Measurements from ENCODE around the gene GLI2. TPM values are rescaled to one million over a fixed set of nuclear protein-coding genes. Genes with fewer than 3 reads are reported as not detected.

GLI2 gene
- total and polyA plus RNA-seq, 2 of the 8 experiments (the other 6 are each of a cell fraction or from before 2014, with no cell fraction given): 18.4 to 46.9 TPM

GRCh38 chr2:120701499-120701898, 34.2 kb upstream of the GLI2 start:
- Histone ChIP-seq H2AFZ (ENCODE audit: low read length) (no peak overlapping the region), H3K4me2 (ENCODE audit: insufficient read depth in 1 of 2, low read depth in 2 of 2, low read length in 2 of 2) (no peak overlapping the region), H3K79me2 (ENCODE audit: control insufficient read depth in 1 of 2, insufficient read depth in 2 of 2, low read length in 2 of 2) (no peaks in the 10 kb centered on the region), H4K5ac (ENCODE audit: insufficient read length, low read depth, low read length) (no peak overlapping the region), H3K23ac (ENCODE audit: insufficient read length) (no peak overlapping the region), H4K8ac (ENCODE audit: extremely low read depth, insufficient read depth, low read length) (peak overlapping the region; percentile 41; the same call in 1 of the 2 replicates), H3K9ac (replicated peaks in 1 of 4; ENCODE audit: extremely low read depth in 1 of 4, low read depth in 3 of 4, low read length in 3 of 4) (no peak overlapping the region), H4K91ac (replicated peaks; ENCODE audit: insufficient read length, low read length) (no peak overlapping the region), H3K4me3 (ENCODE audit: extremely low read depth in 1 of 4, insufficient read depth in 2 of 4, low read depth in 3 of 4, low read length in 4 of 4) (no peak overlapping the region), H2BK20ac (ENCODE audit: low read length) (0 out of 2 replicates have a peak overlapping the region, but pooled peaks have one; percentile 6), H3K27me3 (replicated peaks in 1 of 4; ENCODE audit: control insufficient read depth in 3 of 4, extremely low read depth in 1 of 4, insufficient read depth in 3 of 4, low read length in 3 of 4) (peaks cover 0 to 7% (median 3%) of the 10 kb centered on the region in 4 experiments; a peak in 4 of 7 replicates), H2BK15ac (ENCODE audit: low read length) (no peak overlapping the region), H3K56ac (replicated peaks; ENCODE audit: insufficient read length, low read depth, low read length) (no peak overlapping the region), H2BK120ac (replicated peaks; ENCODE audit: low read depth, low read length) (no peak overlapping the region), H3K9me3 (ENCODE audit: insufficient read depth in 2 of 2, low read depth in 1 of 2, low read length in 1 of 2) (no peaks in the 10 kb centered on the region), H3K4ac (replicated peaks; ENCODE audit: insufficient read length, low read depth, low read length) (no peak overlapping the region), H3K18ac (ENCODE audit: extremely low read depth, low read length) (no peak overlapping the region), H3K79me1 (ENCODE audit: low read depth, low read length) (no peaks in the 10 kb centered on the region), H2AK5ac (ENCODE audit: low read depth, low read length) (no peak overlapping the region), H3K27ac (ENCODE audit: low read depth, low read length) (no peak overlapping the region), H3K23me2 (ENCODE audit: low read depth, low read length) (no peaks in the 10 kb centered on the region), H2BK12ac (ENCODE audit: low read depth, low read length) (no peak overlapping the region), H3K4me1 (replicated peaks in 1 of 4; ENCODE audit: control insufficient read depth in 3 of 4, insufficient read depth in 4 of 4, low read length in 3 of 4) (peaks cover 0 to 14% (median 7%) of the 10 kb centered on the region in 4 experiments), H3K36me3 (ENCODE audit: control insufficient read depth in 2 of 4, insufficient read depth in 4 of 4, low read length in 3 of 4) (no peaks in the 10 kb centered on the region), H3K14ac (ENCODE audit: insufficient read length) (no peak overlapping the region), H4K20me1 (replicated peaks in 1 of 2; ENCODE audit: control insufficient read depth in 1 of 2, insufficient read depth in 2 of 2, low read length in 2 of 2) (no peaks in the 10 kb centered on the region), H2BK5ac (ENCODE audit: low read depth, low read length) (no peak overlapping the region; the same call in 1 of the 2 replicates)
- CTCF ChIA-PET (ENCODE audit: partially characterized antibody): interaction anchor here (0.6 to 8.6 kb wide), 11 partner anchors 9 to 380 kb away, joined by 3 to 81 read pairs (median 3); no protein-coding TSS in a partner anchor
- WGBS, 2 experiments (ENCODE audit: extremely low coverage in 1 of 2, insufficient coverage in 1 of 2, insufficient read length in 1 of 2, insufficient replicate concordance in 2 of 2, low coverage in 1 of 2, low lambda C conversion rate in 2 of 2, missing lambda C conversion rate in 1 of 2): 85% methylated on average over 3 of the region's 3 CpGs; no CpG with 5 or more reads in 1 of the 2 experiments
- FAIRE-seq: no peak
- TF ChIP-seq PHF8 (conservative IDR thresholded peaks at IDR 0.05; ENCODE audit: low read depth, low read length) (no peak), ZNF274 (IDR thresholded peaks at IDR 0.05; ENCODE audit: borderline replicate concordance, extremely low read depth, low read length) (no peak)
- POLR2A ChIA-PET (ENCODE audit: partially characterized antibody): interaction anchor here (1.2 to 5.5 kb wide), 2 partner anchors 29 to 373 kb away, joined by 5 to 26 read pairs; no protein-coding TSS in a partner anchor
- DNase-seq (ENCODE audit: low read depth in 1 of 2, low spot score in 2 of 2): no peak

Measured in H1 (cell line).